ENCODE data around the gene GIGYF2.

GIGYF2 gene

GRCh38 chr2:232750135-232750671 is 53.1 kb downstream of the GIGYF2 start:
- peaks cover 17 to 28% of the 10 kb centered on the region in 2 donors for H3K36me3 Mint-ChIP-seq
- no peak overlapping the region for H3K27ac Mint-ChIP-seq
- no peaks in the 10 kb centered on the region for H3K27me3 Mint-ChIP-seq
- H3K9me3 Mint-ChIP-seq = no peaks in the 10 kb centered on the region
- no peak overlapping the region for H3K4me3 Mint-ChIP-seq
- ATAC-seq (replicated peaks) (no peak), DNase-seq (no peak)
- no peaks in the 10 kb centered on the region for H3K4me1 Mint-ChIP-seq

GRCh38 chr2:232757905-232758304 is 60.8 kb downstream of the GIGYF2 start:
- no peaks in the 10 kb centered on the region for H3K4me1 Mint-ChIP-seq
- no peak overlapping the region for H3K4me3 Mint-ChIP-seq
- no peaks in the 10 kb centered on the region for H3K9me3 Mint-ChIP-seq
- no peaks in the 10 kb centered on the region for H3K27me3 Mint-ChIP-seq
- H3K36me3 Mint-ChIP-seq = peaks cover 20 to 22% of the 10 kb centered on the region in 2 donors
- peak overlapping the region; percentile 37 for H3K27ac Mint-ChIP-seq
- DNase-seq (no peak), ATAC-seq (replicated peaks) (no peak)

GRCh38 chr2:232761301-232761907 is 64.3 kb downstream of the GIGYF2 start:
- H3K27me3 Mint-ChIP-seq = no peaks in the 10 kb centered on the region
- H3K4me1 Mint-ChIP-seq = no peaks in the 10 kb centered on the region
- H3K9me3 Mint-ChIP-seq = no peaks in the 10 kb centered on the region
- H3K36me3 Mint-ChIP-seq = peaks cover 16 to 26% of the 10 kb centered on the region in 2 donors
- ATAC-seq (replicated peaks) (peak; percentile 51 to 65), DNase-seq (no peak)
- no peak overlapping the region for H3K27ac Mint-ChIP-seq
- no peak overlapping the region for H3K4me3 Mint-ChIP-seq

- Mint-ChIP-seq H3K27ac (no peak overlapping the region), H3K36me3 (peaks cover 22 to 43% of the 10 kb centered on the region in 2 donors), H3K4me3 (no peak overlapping the region), H3K27me3 (no peaks in the 10 kb centered on the region), H3K9me3 (no peaks in the 10 kb centered on the region), H3K4me1 (peaks cover 16 to 21% of the 10 kb centered on the region in 2 donors)
- ATAC-seq (replicated peaks) (no peak), DNase-seq (no peak)
Measured at GRCh38 chr2:232767866-232768265, 70.7 kb downstream of the GIGYF2 start.

GRCh38 chr2:232770207-232770606 is 73.1 kb downstream of the GIGYF2 start:
- Mint-ChIP-seq H3K27ac (no peak overlapping the region), H3K9me3 (no peaks in the 10 kb centered on the region), H3K36me3 (peaks cover 27 to 37% of the 10 kb centered on the region in 2 donors), H3K4me3 (no peak overlapping the region), H3K27me3 (no peaks in the 10 kb centered on the region), H3K4me1 (peaks cover 22 to 30% of the 10 kb centered on the region in 2 donors)
- ATAC-seq (replicated peaks) (no peak), DNase-seq (no peak)

- Mint-ChIP-seq H3K4me1 (peaks cover 22 to 30% of the 10 kb centered on the region in 2 donors), H3K4me3 (peak overlapping the region; percentile 5 to 57), H3K27me3 (no peaks in the 10 kb centered on the region), H3K27ac (peak overlapping the region; percentile 88), H3K9me3 (no peaks in the 10 kb centered on the region), H3K36me3 (peaks cover 23 to 35% of the 10 kb centered on the region in 2 donors)
- DNase-seq = no peak
- ATAC-seq (replicated peaks) = no peak
Measured at GRCh38 chr2:232771870-232772269, 74.7 kb downstream of the GIGYF2 start.

GRCh38 chr2:232772531-232772930 is 75.4 kb downstream of the GIGYF2 start:
- no peaks in the 10 kb centered on the region for H3K9me3 Mint-ChIP-seq
- H3K27me3 Mint-ChIP-seq = no peaks in the 10 kb centered on the region
- H3K27ac Mint-ChIP-seq = peak overlapping the region; percentile 93
- peak overlapping the region; percentile 75 to 79 for H3K4me3 Mint-ChIP-seq
- ATAC-seq (replicated peaks) (peak; percentile 99 to 100), DNase-seq (peak; percentile 50)
- peaks cover 23 to 35% of the 10 kb centered on the region in 2 donors for H3K36me3 Mint-ChIP-seq
- H3K4me1 Mint-ChIP-seq = peaks cover 22 to 30% of the 10 kb centered on the region in 2 donors

- no peak for ATAC-seq (replicated peaks)
- Mint-ChIP-seq H3K4me3 (peak overlapping the region in 1 of 2 donors; percentile 41), H3K4me1 (peaks cover 22 to 30% of the 10 kb centered on the region in 2 donors), H3K27ac (peak overlapping the region; percentile 62), H3K9me3 (no peaks in the 10 kb centered on the region), H3K27me3 (no peaks in the 10 kb centered on the region), H3K36me3 (peaks cover 20 to 32% of the 10 kb centered on the region in 2 donors)
- DNase-seq = no peak
Measured at GRCh38 chr2:232773815-232774214, 76.7 kb downstream of the GIGYF2 start.

GRCh38 chr2:232776435-232776834 is 79.3 kb downstream of the GIGYF2 start, which contains the start of gene KCNJ13:
TSS of gene KCNJ13 (minus strand) at chr2:232776565. CDS start at chr2:232771362, 5,203 bp downstream.
- Mint-ChIP-seq H3K9me3 (no peaks in the 10 kb centered on the region), H3K4me1 (peaks cover 16 to 21% of the 10 kb centered on the region in 2 donors), H3K27ac (no peak within 1 kb of the TSS), H3K27me3 (no peaks in the 10 kb centered on the region), H3K4me3 (no peak within 1 kb of the TSS), H3K36me3 (peaks cover 14 to 20% of the 10 kb centered on the region in 2 donors)
- DNase-seq (no peak), ATAC-seq (replicated peaks) (no peak)

- DNase-seq (no peak), ATAC-seq (replicated peaks) (no peak)
- H3K36me3 Mint-ChIP-seq = peaks cover 13 to 21% of the 10 kb centered on the region in 2 donors
- H3K27ac Mint-ChIP-seq = no peak overlapping the region
- no peak overlapping the region for H3K4me3 Mint-ChIP-seq
- peaks cover 17 to 23% of the 10 kb centered on the region in 2 donors for H3K4me1 Mint-ChIP-seq
- no peaks in the 10 kb centered on the region for H3K27me3 Mint-ChIP-seq
- no peaks in the 10 kb centered on the region for H3K9me3 Mint-ChIP-seq
Measured at GRCh38 chr2:232777276-232777675, 80.1 kb downstream of the GIGYF2 start.

- H3K9me3 Mint-ChIP-seq = no peaks in the 10 kb centered on the region
- no peak for DNase-seq
- no peaks in the 10 kb centered on the region for H3K27me3 Mint-ChIP-seq
- H3K4me3 Mint-ChIP-seq = no peak overlapping the region
- H3K36me3 Mint-ChIP-seq = peaks cover 5 to 21% of the 10 kb centered on the region in 2 donors
- peak overlapping the region; percentile 34 for H3K27ac Mint-ChIP-seq
- ATAC-seq (replicated peaks) = no peak
- H3K4me1 Mint-ChIP-seq = peaks cover 7 to 12% of the 10 kb centered on the region in 2 donors
Measured at GRCh38 chr2:232779465-232779864, 82.3 kb downstream of the GIGYF2 start.

- no peak overlapping the region for H3K27ac Mint-ChIP-seq
- H3K9me3 Mint-ChIP-seq = no peaks in the 10 kb centered on the region
- ATAC-seq (replicated peaks) (no peak), DNase-seq (no peak)
- H3K36me3 Mint-ChIP-seq = peaks cover 7 to 26% of the 10 kb centered on the region in 2 donors
- peaks cover 7 to 12% of the 10 kb centered on the region in 2 donors for H3K4me1 Mint-ChIP-seq
- H3K4me3 Mint-ChIP-seq = no peak overlapping the region
- no peaks in the 10 kb centered on the region for H3K27me3 Mint-ChIP-seq
Measured at GRCh38 chr2:232779934-232780333, 82.8 kb downstream of the GIGYF2 start.

GRCh38 chr2:232781765-232782164 is 84.6 kb downstream of the GIGYF2 start:
- H3K4me1 Mint-ChIP-seq = peaks cover 7 to 12% of the 10 kb centered on the region in 2 donors
- DNase-seq = no peak
- ATAC-seq (replicated peaks) = peak; percentile 99 to 100
- H3K27ac Mint-ChIP-seq = peak overlapping the region; percentile 79
- no peak overlapping the region for H3K4me3 Mint-ChIP-seq
- no peaks in the 10 kb centered on the region for H3K27me3 Mint-ChIP-seq
- peaks cover 13 to 29% of the 10 kb centered on the region in 2 donors for H3K36me3 Mint-ChIP-seq
- H3K9me3 Mint-ChIP-seq = no peaks in the 10 kb centered on the region

- Mint-ChIP-seq H3K9me3 (no peaks in the 10 kb centered on the region), H3K27ac (no peak overlapping the region), H3K4me1 (peaks cover 7 to 12% of the 10 kb centered on the region in 2 donors), H3K27me3 (no peaks in the 10 kb centered on the region), H3K36me3 (peaks cover 18 to 34% of the 10 kb centered on the region in 2 donors), H3K4me3 (no peak overlapping the region)
- DNase-seq (no peak), ATAC-seq (replicated peaks) (no peak)
Measured at GRCh38 chr2:232783278-232783677, 86.1 kb downstream of the GIGYF2 start.

- no peaks in the 10 kb centered on the region for H3K27me3 Mint-ChIP-seq
- peaks cover 39 to 50% of the 10 kb centered on the region in 2 donors for H3K36me3 Mint-ChIP-seq
- no peak overlapping the region for H3K27ac Mint-ChIP-seq
- H3K9me3 Mint-ChIP-seq = no peaks in the 10 kb centered on the region
- peaks cover 0 to under 1% of the 10 kb centered on the region in 2 donors for H3K4me1 Mint-ChIP-seq
- no peak overlapping the region for H3K4me3 Mint-ChIP-seq
- ATAC-seq (replicated peaks) (no peak), DNase-seq (no peak)
Measured at GRCh38 chr2:232787806-232788205, 90.7 kb downstream of the GIGYF2 start.

Measured in stimulated activated naive B cell treated with anti-CD40 and anti-IgM and Interleukin-4, amounts not matched to agents 10 μg/mL and 1 μg/mL and 100 μg/mL, for 72 hours (primary cell).